NCI-H2029 treated with DMSO at 0.1 percent for 48 hours (cell line): ENCODE measurements around the gene TSPAN4.

ENCODE experiments used
- DNase-seq: peaks from one replicate; lab custom pipeline; 2025; lab: John Stamatoyannopoulos, UW

Gene TSPAN4

DNA sequence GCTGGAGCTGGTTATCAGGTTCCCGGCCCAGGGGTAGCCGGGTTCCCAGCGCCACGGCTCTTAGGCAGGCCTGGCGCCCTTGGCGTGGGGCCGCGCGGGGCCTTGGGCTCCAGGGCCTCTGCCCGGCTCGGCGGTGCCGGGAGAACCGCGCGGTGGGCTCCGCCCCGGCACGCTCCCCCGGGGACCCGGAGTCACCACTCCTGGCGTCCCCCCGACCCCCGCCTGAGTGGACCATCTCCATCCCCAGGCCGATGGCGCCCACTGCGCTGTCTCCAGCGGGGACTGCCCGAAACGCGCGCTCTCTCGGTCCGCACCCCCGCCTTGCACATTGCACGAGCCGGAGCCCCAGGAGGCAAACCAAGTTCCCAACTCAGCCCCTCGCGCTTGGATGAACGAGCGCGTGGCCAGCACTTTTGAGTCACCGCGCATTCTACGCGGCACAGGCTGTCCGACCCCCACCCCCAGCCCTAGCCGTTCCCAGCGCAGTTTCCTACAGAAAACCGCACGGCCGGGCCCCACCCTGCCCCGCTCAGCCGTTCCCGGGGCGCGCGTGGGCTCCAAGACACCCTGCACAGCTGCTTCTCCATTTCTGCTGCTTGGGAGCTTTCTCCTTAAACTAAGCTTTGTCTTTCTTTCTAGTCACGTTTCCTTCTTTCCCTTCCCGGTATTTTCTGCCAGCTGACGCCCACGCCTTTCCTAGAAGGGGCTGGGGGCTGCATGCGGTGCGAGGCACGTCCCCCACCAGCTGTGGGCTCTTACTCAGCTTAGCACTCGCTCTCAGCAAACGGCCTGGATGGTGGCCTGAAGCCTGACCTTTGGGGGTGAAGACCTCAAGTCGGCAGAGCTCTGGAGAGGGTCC lies 68.6 kb downstream of the TSPAN4 start:
- no peak for DNase-seq

DNA sequence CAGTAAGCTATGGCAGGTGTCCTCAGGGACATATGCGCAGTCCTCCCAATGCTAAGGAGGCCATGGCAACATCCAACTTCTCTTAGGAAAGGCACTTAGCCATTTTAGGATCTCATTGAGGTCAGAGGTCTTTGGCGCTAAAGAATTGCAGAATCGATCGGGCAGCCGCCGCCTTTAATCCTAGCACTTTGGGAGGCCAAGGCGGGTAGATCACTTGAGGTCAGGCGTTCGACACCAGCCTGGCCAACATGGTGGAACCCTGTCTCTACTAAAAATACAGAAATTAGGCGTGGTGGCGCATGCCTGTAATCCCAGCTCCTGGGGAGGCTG lies 69.2 kb downstream of the TSPAN4 start:
- DNase-seq = no peak

DNA sequence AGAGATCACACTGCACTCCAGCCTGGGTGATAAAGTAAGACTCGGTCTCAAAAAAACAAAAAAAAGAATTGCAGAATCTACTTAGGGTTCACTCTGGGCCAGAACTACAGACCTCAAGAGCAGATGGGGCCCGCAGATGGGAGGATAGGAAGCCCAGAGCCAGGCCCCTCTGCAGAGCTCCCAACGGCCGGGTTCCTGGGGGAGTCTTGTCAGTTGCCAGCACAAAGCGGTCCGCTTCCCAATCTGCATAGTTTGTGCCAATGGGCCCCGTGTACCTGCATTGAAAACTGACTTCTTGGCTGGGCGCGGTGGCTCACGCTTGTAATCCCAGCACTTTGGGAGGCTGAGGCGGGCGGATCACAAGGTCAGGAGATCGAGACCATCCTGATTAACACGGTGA lies 69.6 kb downstream of the TSPAN4 start:
- DNase-seq = no peak

GRCh38 chr11:913043-913442 lies 70.4 kb downstream of the TSPAN4 start:
- no peak for DNase-seq

GRCh38 chr11:914204-914603 lies 71.6 kb downstream of the TSPAN4 start:
- DNase-seq = no peak

DNA sequence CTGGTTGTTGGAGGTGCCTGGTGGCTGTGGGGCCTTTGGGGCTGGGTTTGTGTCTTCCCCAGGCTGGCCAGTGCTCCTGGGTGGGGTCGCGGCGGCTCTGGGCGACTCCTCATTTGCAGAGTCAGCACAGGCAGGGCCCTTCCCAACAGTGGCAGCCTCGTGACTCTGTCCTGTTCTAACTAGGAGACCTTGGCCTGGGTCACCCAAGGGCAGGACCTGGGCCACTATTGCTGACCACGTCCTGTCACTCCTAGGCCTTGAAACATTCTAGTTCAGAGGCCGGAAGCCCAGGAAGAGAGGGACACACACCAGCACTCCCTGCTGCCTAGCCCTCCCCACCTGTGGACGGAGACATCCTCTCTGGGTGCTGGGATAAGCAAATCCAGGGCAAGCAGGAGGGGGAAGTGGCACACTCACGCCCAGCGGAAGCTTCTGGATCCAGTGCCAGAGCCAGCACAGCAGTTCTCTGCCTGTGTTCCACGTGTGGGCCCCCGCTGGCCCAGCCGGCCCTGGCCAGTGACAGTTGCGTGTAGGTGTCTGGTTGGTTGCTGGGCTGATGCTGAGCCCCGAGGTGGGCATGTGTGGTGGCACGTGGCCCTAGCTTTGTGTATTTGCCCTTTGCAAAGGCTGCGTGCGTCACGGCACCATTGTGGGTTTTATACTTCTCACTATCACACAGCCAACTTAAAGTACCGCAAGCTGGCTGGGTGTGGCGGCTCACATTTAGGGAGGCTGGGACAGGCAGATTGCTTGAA lies 72.3 kb downstream of the TSPAN4 start:
- DNase-seq = no peak
